ENCODE results near the gene TGFA. TPM values are rescaled to one million over a fixed set of nuclear protein-coding genes. Genes with fewer than 3 reads are reported as not detected.
A peak's percentile ranks its signal among the peaks of the same experiment; 100 is the strongest.

TGFA gene
- total RNA-seq, 1 donor from 2014 or later, result 89.1 TPM

- no peak for TF ChIP-seq CTCF (conservative IDR thresholded peaks at IDR 0.05; ENCODE audit: low read depth, low read length)
- H3K4me3 ChIP-seq (ENCODE audit: low read depth, low read length), result no peak overlapping the region
- DNase-seq (ENCODE audit: low read depth), result no peak
Observed at GRCh38 chr2:70574618-70575017, 21.0 kb upstream of the TGFA start.

DNA sequence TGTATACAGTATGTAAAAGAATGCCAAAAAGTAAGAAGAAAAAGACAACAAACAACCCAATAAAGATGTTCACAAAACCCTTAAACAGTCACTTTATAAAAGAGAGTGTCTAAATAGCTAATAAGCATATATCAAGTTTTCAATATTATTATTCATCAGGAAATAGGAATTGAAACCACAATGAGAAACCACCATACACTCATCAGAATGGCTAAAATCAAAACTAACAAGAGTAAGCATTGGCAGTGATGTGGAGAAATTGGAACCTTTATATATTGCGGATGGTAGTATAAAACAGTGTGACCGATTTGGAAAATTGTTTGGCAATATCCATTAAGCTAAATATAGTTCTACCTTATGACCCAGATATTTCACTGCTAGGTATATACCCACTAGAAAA is 20.5 kb upstream of the TGFA start:
- no peak overlapping the region for H3K4me3 ChIP-seq (ENCODE audit: low read depth, low read length)
- TF ChIP-seq CTCF (conservative IDR thresholded peaks at IDR 0.05; ENCODE audit: low read depth, low read length), result no peak
- no peak for DNase-seq (ENCODE audit: low read depth)

DNA sequence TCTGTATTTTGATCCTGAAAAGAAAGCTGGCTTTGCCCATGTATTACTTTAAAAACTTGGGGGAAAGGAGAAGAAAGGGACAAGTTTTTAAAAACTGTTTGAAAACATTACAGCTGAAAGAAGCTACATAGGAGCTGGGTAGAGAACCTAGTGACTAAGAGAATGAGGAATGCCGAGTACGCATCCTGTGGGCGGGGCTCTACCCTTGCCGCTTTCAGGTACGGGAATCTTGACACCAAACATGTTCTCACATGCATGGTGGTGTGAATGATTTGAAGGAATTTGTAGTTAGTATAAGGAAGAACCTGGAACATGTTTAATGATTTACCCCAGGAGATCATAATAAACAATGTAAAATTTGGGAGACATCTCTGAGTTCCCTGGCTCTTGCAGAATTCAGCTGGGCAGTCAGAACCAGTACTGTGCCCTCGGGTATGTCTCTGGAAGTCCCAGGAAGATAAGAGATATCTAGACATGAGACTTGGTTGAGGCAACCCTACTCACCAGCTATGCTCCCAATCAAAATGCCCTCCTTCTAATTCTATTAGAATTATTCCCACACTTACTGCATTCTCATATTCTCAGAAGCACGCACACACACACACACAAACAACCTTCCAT is 16.5 kb upstream of the TGFA start:
- peak; percentile 92 for DNase-seq (ENCODE audit: low read depth)
- no peak overlapping the region for H3K4me3 ChIP-seq (ENCODE audit: low read depth, low read length)
- no peak for TF ChIP-seq CTCF (conservative IDR thresholded peaks at IDR 0.05; ENCODE audit: low read depth, low read length)

DNA sequence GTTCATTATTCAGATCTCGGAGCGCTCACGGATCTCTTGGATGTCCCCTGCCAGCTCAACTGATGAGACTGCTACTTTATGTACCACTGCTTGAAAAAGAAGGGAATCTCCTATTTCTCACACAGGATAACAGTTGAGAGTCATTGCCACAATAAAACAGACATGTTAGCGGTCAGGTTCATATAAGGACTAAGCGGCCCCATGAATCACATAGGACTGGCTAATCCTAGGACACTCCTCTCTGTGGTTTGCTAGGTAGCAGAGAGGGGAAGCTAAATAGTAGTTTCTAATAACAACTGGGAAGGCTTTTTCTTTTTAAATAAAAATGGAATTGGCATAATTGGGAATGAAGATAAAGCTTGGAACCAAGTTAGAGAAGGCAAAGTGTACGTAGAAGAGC is 15.9 kb upstream of the TGFA start:
- DNase-seq (ENCODE audit: low read depth), result no peak
- no peak overlapping the region for H3K4me3 ChIP-seq (ENCODE audit: low read depth, low read length)
- TF ChIP-seq CTCF (conservative IDR thresholded peaks at IDR 0.05; ENCODE audit: low read depth, low read length), result no peak

- H3K4me3 ChIP-seq (ENCODE audit: low read depth, low read length), result no peak overlapping the region
- no peak for TF ChIP-seq CTCF (conservative IDR thresholded peaks at IDR 0.05; ENCODE audit: low read depth, low read length)
- no peak for DNase-seq (ENCODE audit: low read depth)
Observed at GRCh38 chr2:70566906-70567305, 13.3 kb upstream of the TGFA start.

DNA sequence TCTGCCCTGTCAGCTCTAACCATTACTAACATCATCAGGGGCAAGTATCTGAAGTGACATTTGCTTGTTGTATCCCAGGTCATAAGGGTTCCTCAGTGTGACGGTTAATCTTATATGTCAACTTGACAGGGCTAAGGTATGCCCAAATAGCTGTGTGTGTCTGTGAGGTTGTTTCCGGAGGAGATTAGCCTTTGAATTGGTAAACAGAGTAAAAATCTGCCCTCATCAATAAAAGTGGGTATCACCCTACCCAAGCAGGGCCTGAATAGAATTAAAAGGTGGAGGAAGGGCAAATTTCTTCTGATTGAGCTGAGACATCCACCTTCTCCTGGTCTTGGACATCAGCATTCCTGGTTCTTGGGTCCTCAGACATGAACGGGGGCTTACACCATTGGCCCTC is 12.8 kb upstream of the TGFA start:
- TF ChIP-seq CTCF (conservative IDR thresholded peaks at IDR 0.05; ENCODE audit: low read depth, low read length), result no peak
- DNase-seq (ENCODE audit: low read depth), result no peak
- H3K4me3 ChIP-seq (ENCODE audit: low read depth, low read length), result no peak overlapping the region

DNA sequence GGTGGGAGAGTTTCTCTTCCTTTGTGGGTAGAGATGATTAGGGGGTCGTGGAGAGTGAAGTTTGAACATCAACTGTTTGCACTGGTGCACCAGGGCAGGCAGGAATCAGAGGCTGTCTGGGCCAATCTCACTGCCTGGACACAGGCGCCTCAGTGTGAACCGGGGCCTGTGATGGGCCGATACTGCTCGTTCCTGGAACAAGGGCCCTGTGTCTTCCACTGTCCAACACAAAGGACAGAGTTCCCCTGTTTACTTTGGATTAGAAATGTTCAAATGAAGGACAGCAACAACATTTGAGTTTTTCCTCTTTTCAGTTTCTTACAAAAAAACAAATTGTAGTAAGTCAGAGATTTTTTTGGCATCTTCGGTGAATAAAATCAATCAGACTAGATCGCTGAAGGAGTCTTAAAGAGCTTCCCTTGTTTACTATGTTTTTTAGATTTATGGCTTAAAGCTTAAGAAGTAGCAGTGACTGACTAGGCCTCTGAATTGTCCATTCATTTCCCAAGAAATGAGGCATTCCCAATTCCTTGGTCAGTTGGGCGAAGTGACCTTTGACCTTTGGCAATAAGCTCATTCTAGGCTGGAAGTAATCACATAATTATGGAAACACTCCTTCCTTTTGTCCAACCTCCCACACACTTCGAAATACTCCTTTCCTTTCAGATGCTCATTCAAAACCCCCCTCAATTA is 11.6 kb upstream of the TGFA start:
- no peak for TF ChIP-seq CTCF (conservative IDR thresholded peaks at IDR 0.05; ENCODE audit: low read depth, low read length)
- DNase-seq (ENCODE audit: low read depth), result no peak
- no peak overlapping the region for H3K4me3 ChIP-seq (ENCODE audit: low read depth, low read length)
